ENCODE data around the gene PAOX.

DNA sequence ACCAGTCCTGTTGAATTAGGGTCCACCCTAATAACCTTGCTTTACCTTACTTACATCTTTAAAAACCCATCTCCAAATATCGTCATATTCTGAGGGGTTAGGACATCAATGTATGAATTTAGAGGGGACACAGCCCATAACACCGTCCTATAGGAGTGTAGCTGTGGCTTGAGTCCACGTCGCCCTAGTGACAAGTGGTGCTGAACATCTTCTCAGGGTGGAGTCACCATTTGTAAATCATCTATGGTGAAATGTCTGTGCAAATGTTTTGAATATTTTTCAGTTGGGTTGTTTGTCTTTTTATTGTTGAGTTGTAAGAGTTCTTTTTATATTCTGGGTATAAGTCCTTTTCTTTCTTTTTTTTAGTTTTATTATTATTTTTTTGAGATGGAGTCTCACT lies 37.1 kb upstream of the PAOX start:
- no peak for TF ChIP-seq ZNF462 (CRISPR knock-in tag; IDR thresholded peaks at IDR 0.05)
- no peak for TF ChIP-seq CTCF (conservative IDR thresholded peaks at IDR 0.05; ENCODE audit: low read depth in 2 of 2)
- TF ChIP-seq, protein P1, sequence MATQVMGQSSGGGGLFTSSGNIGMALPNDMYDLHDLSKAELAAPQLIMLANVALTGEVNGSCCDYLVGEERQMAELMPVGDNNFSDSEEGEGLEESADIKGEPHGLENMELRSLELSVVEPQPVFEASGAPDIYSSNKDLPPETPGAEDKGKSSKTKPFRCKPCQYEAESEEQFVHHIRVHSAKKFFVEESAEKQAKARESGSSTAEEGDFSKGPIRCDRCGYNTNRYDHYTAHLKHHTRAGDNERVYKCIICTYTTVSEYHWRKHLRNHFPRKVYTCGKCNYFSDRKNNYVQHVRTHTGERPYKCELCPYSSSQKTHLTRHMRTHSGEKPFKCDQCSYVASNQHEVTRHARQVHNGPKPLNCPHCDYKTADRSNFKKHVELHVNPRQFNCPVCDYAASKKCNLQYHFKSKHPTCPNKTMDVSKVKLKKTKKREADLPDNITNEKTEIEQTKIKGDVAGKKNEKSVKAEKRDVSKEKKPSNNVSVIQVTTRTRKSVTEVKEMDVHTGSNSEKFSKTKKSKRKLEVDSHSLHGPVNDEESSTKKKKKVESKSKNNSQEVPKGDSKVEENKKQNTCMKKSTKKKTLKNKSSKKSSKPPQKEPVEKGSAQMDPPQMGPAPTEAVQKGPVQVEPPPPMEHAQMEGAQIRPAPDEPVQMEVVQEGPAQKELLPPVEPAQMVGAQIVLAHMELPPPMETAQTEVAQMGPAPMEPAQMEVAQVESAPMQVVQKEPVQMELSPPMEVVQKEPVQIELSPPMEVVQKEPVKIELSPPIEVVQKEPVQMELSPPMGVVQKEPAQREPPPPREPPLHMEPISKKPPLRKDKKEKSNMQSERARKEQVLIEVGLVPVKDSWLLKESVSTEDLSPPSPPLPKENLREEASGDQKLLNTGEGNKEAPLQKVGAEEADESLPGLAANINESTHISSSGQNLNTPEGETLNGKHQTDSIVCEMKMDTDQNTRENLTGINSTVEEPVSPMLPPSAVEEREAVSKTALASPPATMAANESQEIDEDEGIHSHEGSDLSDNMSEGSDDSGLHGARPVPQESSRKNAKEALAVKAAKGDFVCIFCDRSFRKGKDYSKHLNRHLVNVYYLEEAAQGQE (IDR thresholded peaks at IDR 0.05; ENCODE audit: unreplicated experiment): no peak
- no peak for TF ChIP-seq EZH2 (IDR thresholded peaks at IDR 0.05; ENCODE audit: low read depth, unreplicated experiment)
- TF ChIP-seq ZNF331 (CRISPR knock-in tag; IDR thresholded peaks at IDR 0.05; ENCODE audit: low read depth): no peak
- no peak for TF ChIP-seq EZH2phosphoT487 (IDR thresholded peaks at IDR 0.05; ENCODE audit: unreplicated experiment)
- no peak for TF ChIP-seq STAT1 (IDR thresholded peaks at IDR 0.05; ENCODE audit: unreplicated experiment)

Measured in GM23338 (cell line).